Endothelial cell of umbilical vein (primary cell): ENCODE measurements around the gene ACSS1. TPM values are rescaled to one million over a fixed set of nuclear protein-coding genes. Genes with fewer than 3 reads are reported as not detected.

ENCODE experiments used
- BruUV-seq: library from RNA; stranded (reverse); fragments of 400-500 nt; replicated peaks from 2 replicates; lab custom pipeline; 2021; lab: Mats Ljungman, UMichigan
- CTCF ChIA-PET: fragments of 300-600, 350-600 bp; sonication (Branson Sonifier 250); formaldehyde crosslinking; loops from one replicate; lab custom pipeline; 2021; ENCODE audit warnings: antibody characterized with exemption, inconsistent platforms; lab: Charles Lee
- POLR2A ChIA-PET: fragments of 300-600, 350-600 bp; sonication (Branson Sonifier 250); formaldehyde crosslinking; loops from one replicate; lab custom pipeline; 2021; ENCODE audit warnings: antibody characterized with exemption, inconsistent platforms; lab: Charles Lee
- DNase-seq: peaks from one replicate; pipeline ENCODE4 v3.0.0-alpha.2; 2011; ENCODE audit warnings: low read depth, low spot score
- FAIRE-seq: peaks from 2 replicates; lab custom pipeline; 2011; peaks lifted over from hg19 to GRCh38; lab: Jason Lieb, UNC
- H2AFZ ChIP-seq: 2 replicates; pipeline ENCODE4 v1.6.0; 2012; ENCODE audit warnings: low read depth, low read length, control low read depth, inconsistent platforms
- H3K27ac ChIP-seq: 2 replicates; pipeline ENCODE4 v1.5.1; 2011; ENCODE audit warnings: low read depth, mild to moderate bottlenecking, control low read depth, low read length, moderate library complexity; ENCODE audit not compliant: insufficient read depth
- H3K27me3 ChIP-seq, 2 experiments: 2 replicates each; pipeline versions ENCODE4 v1.6.0 to v1.6.1; 2011; ENCODE audit warnings: low read length in 2 of 2, mixed read lengths in 1 of 2; ENCODE audit not compliant: control insufficient read depth in 2 of 2, insufficient read depth in 2 of 2
- H3K36me3 ChIP-seq, 2 experiments: 2 replicates in 1 of 2; 3 replicates in 1 of 2; pipeline ENCODE4 v1.5.1; 2011; ENCODE audit warnings: low read length in 2 of 2, mild to moderate bottlenecking in 1 of 2, moderate library complexity in 1 of 2; ENCODE audit not compliant: control insufficient read depth in 2 of 2, insufficient read depth in 2 of 2; ENCODE audit errors: extremely low read depth in 1 of 2
- H3K4me1 ChIP-seq: 3 replicates; pipeline ENCODE4 v1.5.1; 2011; ENCODE audit warnings: mild to moderate bottlenecking, low read length; ENCODE audit not compliant: control insufficient read depth, insufficient read depth; ENCODE audit errors: extremely low read depth
- H3K4me2 ChIP-seq: 2 replicates; pipeline ENCODE4 v1.6.1; 2011; ENCODE audit warnings: low read length, control low read depth, mixed read lengths; ENCODE audit not compliant: insufficient read depth
- H3K4me3 ChIP-seq, 3 experiments: fragments of 200-600 bp in 1 of 3; sonication (generic), shearing (Covaris generic) in 1 of 3; replicated peaks in 1 of 3; 2 replicates each; pipeline ENCODE4 v1.5.1; 2011 to 2016; ENCODE audit warnings: control low read depth in 3 of 3, low read length in 3 of 3, mild to moderate bottlenecking in 2 of 3, inconsistent platforms in 1 of 3, low read depth in 1 of 3, moderate library complexity in 1 of 3; ENCODE audit not compliant: insufficient read depth in 1 of 3
- H3K79me2 ChIP-seq: 2 replicates; pipeline ENCODE4 v1.6.0; 2012; ENCODE audit warnings: low read length, inconsistent platforms; ENCODE audit not compliant: control insufficient read depth, insufficient read depth
- H3K9ac ChIP-seq: replicated peaks from 2 replicates; pipeline ENCODE3; 2011; ENCODE audit warnings: low read length, control low read depth; ENCODE audit not compliant: insufficient read depth; ENCODE audit errors: extremely low read depth
- H3K9me1 ChIP-seq: replicated peaks from 3 replicates; pipeline ENCODE4 v1.6.0; 2011; ENCODE audit warnings: mild to moderate bottlenecking, low read length; ENCODE audit not compliant: control insufficient read depth, insufficient read depth; ENCODE audit errors: extremely low read depth
- H3K9me3 ChIP-seq: replicated peaks from 2 replicates; pipeline ENCODE4 v1.5.1; 2012; ENCODE audit warnings: low read length, inconsistent platforms; ENCODE audit not compliant: control insufficient read depth, insufficient read depth
- H4K20me1 ChIP-seq: replicated peaks from 2 replicates; pipeline ENCODE3; 2011; ENCODE audit warnings: mild to moderate bottlenecking, low read length; ENCODE audit not compliant: control insufficient read depth, insufficient read depth; ENCODE audit errors: extremely low read depth
- GATA2 ChIP-seq: IDR thresholded peaks from 2 replicates; pipeline ENCODE4 v1.7.0; 2011; ENCODE audit warnings: low read depth, mild to moderate bottlenecking, moderate library complexity, mixed read lengths, low read length; ENCODE audit not compliant: insufficient read length, insufficient read depth
- MYC ChIP-seq: IDR thresholded peaks from one replicate; pipeline ENCODE4 v1.6.1; 2011; ENCODE audit warnings: mild to moderate bottlenecking, low read depth, low read length
- POLR2A ChIP-seq: IDR thresholded peaks from 2 replicates; pipeline ENCODE4 v1.6.1; 2012; ENCODE audit warnings: low read depth, mild to moderate bottlenecking, control low read depth, low read length
- POLR2AphosphoS5 ChIP-seq: IDR thresholded peaks from 2 replicates; pipeline ENCODE4 v1.6.1; 2012; ENCODE audit warnings: low read depth, mild to moderate bottlenecking, control low read depth, low read length, moderate library complexity; ENCODE audit not compliant: insufficient read depth
- dilution Hi-C: fragments of 300-500 bp; cut with MboI; formaldehyde crosslinking; loops from one replicate; pipeline ENCODE4 v1.15.0; 2019; ENCODE audit warnings: low sequenced_read_pairs; ENCODE audit not compliant: extremely low pct_ligation_motif_present
- intact Hi-C: fragments of 100-400 bp; cut with micrococcal nuclease; formaldehyde crosslinking; loops from one replicate; pipeline ENCODE4 v1.10.0; 2022
- polyA plus RNA-seq, 4 experiments: library from polyadenylated mRNA; depleted of rRNA in 3 of 4; stranded (reverse) in 3 of 4; unstranded in 1 of 4; fragments of >200 nt; gene quantifications; 2 replicates each; pipeline versions ENCODE4 v1.2.1 to v1.2.3, GENCODE V29; 2011 to 2012; ENCODE audit warnings: missing spikeins in 1 of 4
- total RNA-seq: library from RNA; stranded (reverse); gene quantifications from 2 replicates; pipeline ENCODE4 v1.2.3, GENCODE V29; 2021
- TF ChIP-seq, protein P1 (sequence below), 2 donors: IDR thresholded peaks; 1 replicate in 1 of 2; 2 replicates in 1 of 2; pipeline ENCODE4 v1.5.1; 2011; ENCODE audit warnings: low read length in 2 of 2, mild to moderate bottlenecking in 2 of 2, moderate library complexity in 2 of 2, control low read depth in 1 of 2, inconsistent platforms in 1 of 2, low read depth in 1 of 2; ENCODE audit not compliant: insufficient read depth in 1 of 2; ENCODE audit errors: extremely low read depth in 1 of 2

Gene ACSS1
- total and polyA plus RNA-seq, 2 donors (not counting 3 experiments of a cell fraction or from before 2014, with no cell fraction given), result 6.2 to 17.9 TPM

DNA sequence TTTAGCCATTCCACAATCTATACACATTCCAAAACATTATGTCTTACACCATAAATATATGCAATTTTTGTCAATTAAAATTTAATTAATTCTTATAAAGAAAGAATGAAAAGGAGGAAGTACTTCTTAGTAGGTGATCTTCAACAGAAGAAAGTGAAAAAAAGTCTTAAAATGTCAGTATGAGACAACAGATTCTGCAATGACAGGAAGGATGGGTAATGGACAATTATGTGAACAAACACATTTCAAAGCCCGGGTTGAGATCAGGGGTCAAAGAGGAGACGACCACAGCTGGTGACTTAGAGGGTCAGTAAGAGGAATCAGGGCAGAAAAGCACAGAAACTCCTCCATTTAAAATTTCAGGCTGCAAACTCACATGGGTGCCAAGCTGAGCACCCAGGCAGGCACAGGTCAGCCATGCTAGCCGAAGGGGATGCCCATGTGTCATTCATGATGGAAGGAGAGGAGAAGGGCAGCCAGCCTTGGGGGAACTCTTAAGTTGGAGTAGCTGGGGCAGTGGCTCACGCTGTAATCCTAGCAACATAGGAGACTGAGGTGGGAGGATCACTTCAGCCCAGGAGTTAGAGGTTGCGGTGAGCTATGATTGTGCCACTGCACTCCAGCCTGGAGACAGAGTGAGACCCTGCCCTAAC, 13.0 kb upstream of the ACSS1 start:
- Histone ChIP-seq H3K4me2 (no peak overlapping the region), H3K4me3 (no peak overlapping the region), H3K27ac (no peak overlapping the region), H3K79me2 (no peaks in the 10 kb centered on the region), H2AFZ (no peak overlapping the region), H4K20me1 (no peaks in the 10 kb centered on the region), H3K9me3 (no peaks in the 10 kb centered on the region), H3K36me3 (no peaks in the 10 kb centered on the region), H3K4me1 (no peaks in the 10 kb centered on the region), H3K9ac (no peak overlapping the region), H3K9me1 (no peaks in the 10 kb centered on the region), H3K27me3 (peaks cover 13 to 23% of the 10 kb centered on the region in 2 experiments)
- DNase-seq (no peak), FAIRE-seq (no peak)
- intact Hi-C loops, result no loop called here
- ChIA-PET CTCF (interaction anchor here (1.0 to 1.1 kb wide), 2 partner anchors 12 to 153 kb away, joined by 3 to 4 read pairs; no protein-coding TSS in a partner anchor), POLR2A (no interaction called here)
- dilution Hi-C loops, result no loop called here
- no TSS peak for BruUV-seq
- TF ChIP-seq GATA2 (no peak), POLR2AphosphoS5 (no peak), POLR2A (no peak), MYC (no peak)
- TF ChIP-seq, protein P1, sequence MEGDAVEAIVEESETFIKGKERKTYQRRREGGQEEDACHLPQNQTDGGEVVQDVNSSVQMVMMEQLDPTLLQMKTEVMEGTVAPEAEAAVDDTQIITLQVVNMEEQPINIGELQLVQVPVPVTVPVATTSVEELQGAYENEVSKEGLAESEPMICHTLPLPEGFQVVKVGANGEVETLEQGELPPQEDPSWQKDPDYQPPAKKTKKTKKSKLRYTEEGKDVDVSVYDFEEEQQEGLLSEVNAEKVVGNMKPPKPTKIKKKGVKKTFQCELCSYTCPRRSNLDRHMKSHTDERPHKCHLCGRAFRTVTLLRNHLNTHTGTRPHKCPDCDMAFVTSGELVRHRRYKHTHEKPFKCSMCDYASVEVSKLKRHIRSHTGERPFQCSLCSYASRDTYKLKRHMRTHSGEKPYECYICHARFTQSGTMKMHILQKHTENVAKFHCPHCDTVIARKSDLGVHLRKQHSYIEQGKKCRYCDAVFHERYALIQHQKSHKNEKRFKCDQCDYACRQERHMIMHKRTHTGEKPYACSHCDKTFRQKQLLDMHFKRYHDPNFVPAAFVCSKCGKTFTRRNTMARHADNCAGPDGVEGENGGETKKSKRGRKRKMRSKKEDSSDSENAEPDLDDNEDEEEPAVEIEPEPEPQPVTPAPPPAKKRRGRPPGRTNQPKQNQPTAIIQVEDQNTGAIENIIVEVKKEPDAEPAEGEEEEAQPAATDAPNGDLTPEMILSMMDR (IDR thresholded peaks at IDR 0.05; ENCODE audit: extremely low read depth in 1 of 2, insufficient read depth in 1 of 2, low read depth in 1 of 2, low read length in 2 of 2), result no peak
